ENCODE results near the gene PTMS.
A peak's percentile ranks its signal among the peaks of the same experiment; 100 is the strongest.

PTMS gene

GRCh38 chr12:6817662-6818157 is 51.5 kb downstream of the PTMS start:
- DNase-seq (ENCODE audit: extremely low spot score): no peak
- ChIA-PET CTCF (interaction anchor here (1.4 kb wide), 1 partner anchor 7 kb away, joined by 4 read pairs; no protein-coding TSS in a partner anchor), POLR2A (interaction anchor here (1.0 kb wide), 1 partner anchor 94 kb away, joined by 3 read pairs; the partner anchor contains the start of gene COPS7A)
- TF ChIP-seq ARNT (IDR thresholded peaks at IDR 0.05) (no peak), L3MBTL2 (conservative IDR thresholded peaks at IDR 0.05) (no peak), FOXK2 (IDR thresholded peaks at IDR 0.05) (no peak), LEF1 (IDR thresholded peaks at IDR 0.05; ENCODE audit: borderline replicate concordance) (no peak), TARDBP (IDR thresholded peaks at IDR 0.05) (peak; percentile 99), PKNOX1 (IDR thresholded peaks at IDR 0.05) (no peak)

DNA sequence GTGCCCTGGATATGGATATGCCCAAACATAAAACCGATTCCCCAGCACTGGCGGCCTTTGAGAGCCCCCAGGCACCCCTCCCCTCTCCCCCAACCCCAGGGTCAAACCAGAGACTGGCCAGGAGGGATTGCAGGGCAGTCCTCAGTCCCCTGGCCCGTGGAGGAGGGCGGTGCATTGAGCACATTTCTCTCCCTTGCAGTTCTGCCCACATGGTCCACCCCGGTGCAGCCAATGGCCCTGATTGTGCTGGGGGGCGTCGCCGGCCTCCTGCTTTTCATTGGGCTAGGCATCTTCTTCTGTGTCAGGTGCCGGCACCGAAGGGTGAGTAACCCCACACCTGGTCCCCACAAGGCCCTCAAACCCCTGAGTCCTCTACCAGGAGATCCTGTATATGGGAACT is 52.1 kb downstream of the PTMS start:
- ChIA-PET POLR2A (interaction anchor here (1.0 kb wide), 1 partner anchor 95 kb away, joined by 3 read pairs; the partner anchor contains the start of gene COPS7A), CTCF (no interaction called here)
- no peak for TF ChIP-seq NFRKB (IDR thresholded peaks at IDR 0.05)
- TF ChIP-seq SUZ12 (IDR thresholded peaks at IDR 0.05): no peak
- TF ChIP-seq SP1 (IDR thresholded peaks at IDR 0.05): no peak
- TF ChIP-seq BHLHE40 (IDR thresholded peaks at IDR 0.05; ENCODE audit: borderline replicate concordance): no peak
- no peak for TF ChIP-seq L3MBTL2 (conservative IDR thresholded peaks at IDR 0.05)
- no peak for TF ChIP-seq TARDBP (IDR thresholded peaks at IDR 0.05)
- TF ChIP-seq ARNT (IDR thresholded peaks at IDR 0.05): no peak
- DNase-seq (ENCODE audit: extremely low spot score): no peak

DNA sequence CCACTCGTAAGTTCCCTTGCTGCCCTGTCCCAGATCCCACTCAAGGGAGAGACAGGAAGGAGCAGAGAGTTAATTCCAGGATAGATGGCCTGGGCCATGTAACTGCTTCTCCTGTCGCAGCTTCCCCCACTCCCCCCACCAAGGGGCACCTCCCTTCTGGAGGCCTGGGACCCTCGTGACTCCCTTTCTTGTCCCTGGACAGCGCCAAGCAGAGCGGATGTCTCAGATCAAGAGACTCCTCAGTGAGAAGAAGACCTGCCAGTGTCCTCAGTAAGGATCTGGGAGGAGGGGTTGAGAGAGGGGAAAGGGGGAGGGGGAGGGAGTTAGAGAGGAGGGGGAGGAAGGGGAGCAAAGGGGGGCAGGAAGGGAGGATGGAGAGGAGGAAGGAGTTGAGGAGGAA is 52.5 kb downstream of the PTMS start:
- CTCF ChIA-PET: no interaction called here
- no peak for TF ChIP-seq FOXM1 (IDR thresholded peaks at IDR 0.05; ENCODE audit: borderline replicate concordance)
- TF ChIP-seq TARDBP (IDR thresholded peaks at IDR 0.05): no peak
- TF ChIP-seq ARNT (IDR thresholded peaks at IDR 0.05): no peak
- TF ChIP-seq NFRKB (IDR thresholded peaks at IDR 0.05): no peak
- TF ChIP-seq CTBP1 (IDR thresholded peaks at IDR 0.05; ENCODE audit: borderline replicate concordance): no peak
- TF ChIP-seq FOXK2 (IDR thresholded peaks at IDR 0.05): no peak
- TF ChIP-seq L3MBTL2 (conservative IDR thresholded peaks at IDR 0.05): no peak
- no peak for TF ChIP-seq PKNOX1 (IDR thresholded peaks at IDR 0.05)
- no peak for TF ChIP-seq LEF1 (IDR thresholded peaks at IDR 0.05; ENCODE audit: borderline replicate concordance)
- no peak for TF ChIP-seq SP1 (IDR thresholded peaks at IDR 0.05)
- no peak for TF ChIP-seq SUZ12 (IDR thresholded peaks at IDR 0.05)
- no peak for DNase-seq (ENCODE audit: extremely low spot score)
- POLR2A ChIA-PET: interaction anchor here (1.0 kb wide), 1 partner anchor 95 kb away, joined by 3 read pairs; the partner anchor contains the start of gene COPS7A

DNA sequence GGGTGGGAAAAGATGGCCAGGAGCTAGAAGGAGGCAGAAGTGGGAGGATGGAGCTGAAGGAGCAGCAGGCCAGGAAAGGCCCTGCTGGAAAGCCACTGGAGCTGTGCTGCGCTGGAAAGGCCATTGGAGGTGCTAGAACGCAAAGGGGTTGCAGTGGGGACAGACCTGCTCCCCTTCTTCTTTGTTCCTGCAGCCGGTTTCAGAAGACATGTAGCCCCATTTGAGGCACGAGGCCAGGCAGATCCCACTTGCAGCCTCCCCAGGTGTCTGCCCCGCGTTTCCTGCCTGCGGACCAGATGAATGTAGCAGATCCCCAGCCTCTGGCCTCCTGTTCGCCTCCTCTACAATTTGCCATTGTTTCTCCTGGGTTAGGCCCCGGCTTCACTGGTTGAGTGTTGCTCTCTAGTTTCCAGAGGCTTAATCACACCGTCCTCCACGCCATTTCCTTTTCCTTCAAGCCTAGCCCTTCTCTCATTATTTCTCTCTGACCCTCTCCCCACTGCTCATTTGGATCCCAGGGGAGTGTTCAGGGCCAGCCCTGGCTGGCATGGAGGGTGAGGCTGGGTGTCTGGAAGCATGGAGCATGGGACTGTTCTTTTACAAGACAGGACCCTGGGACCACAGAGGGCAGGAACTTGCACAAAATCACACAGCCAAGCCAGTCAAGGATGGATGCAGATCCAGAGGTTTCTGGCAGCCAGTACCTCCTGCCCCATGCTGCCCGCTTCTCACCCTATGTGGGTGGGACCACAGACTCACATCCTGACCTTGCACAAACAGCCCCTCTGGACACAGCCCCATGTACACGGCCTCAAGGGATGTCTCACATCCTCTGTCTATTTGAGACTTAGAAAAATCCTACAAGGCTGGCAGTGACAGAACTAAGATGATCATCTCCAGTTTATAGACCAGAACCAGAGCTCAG is 53.2 kb downstream of the PTMS start:
- ChIA-PET POLR2A (interaction anchor here (2.7 kb wide), 1 partner anchor 130 kb away, joined by 9 read pairs; the partner anchor contains the start of gene ZNF384), CTCF (no interaction called here)
- no peak for DNase-seq (ENCODE audit: extremely low spot score)
- no peak for TF ChIP-seq FOXK2 (IDR thresholded peaks at IDR 0.05)
- TF ChIP-seq SP1 (IDR thresholded peaks at IDR 0.05): no peak
- TF ChIP-seq HDGF (IDR thresholded peaks at IDR 0.05; ENCODE audit: borderline replicate concordance): no peak
- TF ChIP-seq FOXA1 (IDR thresholded peaks at IDR 0.05): no peak
- no peak for TF ChIP-seq PKNOX1 (IDR thresholded peaks at IDR 0.05)
- TF ChIP-seq ZNF384 (IDR thresholded peaks at IDR 0.05): no peak
- no peak for TF ChIP-seq NFRKB (IDR thresholded peaks at IDR 0.05)
- no peak for TF ChIP-seq BHLHE40 (IDR thresholded peaks at IDR 0.05; ENCODE audit: borderline replicate concordance)
- no peak for TF ChIP-seq LEF1 (IDR thresholded peaks at IDR 0.05; ENCODE audit: borderline replicate concordance)
- TF ChIP-seq CTBP1 (IDR thresholded peaks at IDR 0.05; ENCODE audit: borderline replicate concordance): no peak
- no peak for TF ChIP-seq ELF4 (IDR thresholded peaks at IDR 0.05)
- TF ChIP-seq L3MBTL2 (conservative IDR thresholded peaks at IDR 0.05): no peak

DNA sequence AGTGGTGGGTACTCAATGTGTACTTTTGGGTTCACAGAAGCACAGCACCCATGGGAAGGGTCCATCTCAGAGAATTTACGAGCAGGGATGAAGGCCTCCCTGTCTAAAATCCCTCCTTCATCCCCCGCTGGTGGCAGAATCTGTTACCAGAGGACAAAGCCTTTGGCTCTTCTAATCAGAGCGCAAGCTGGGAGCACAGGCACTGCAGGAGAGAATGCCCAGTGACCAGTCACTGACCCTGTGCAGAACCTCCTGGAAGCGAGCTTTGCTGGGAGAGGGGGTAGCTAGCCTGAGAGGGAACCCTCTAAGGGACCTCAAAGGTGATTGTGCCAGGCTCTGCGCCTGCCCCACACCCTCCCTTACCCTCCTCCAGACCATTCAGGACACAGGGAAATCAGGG is 54.0 kb downstream of the PTMS start:
- CTCF ChIA-PET: interaction anchor here (1.0 kb wide), 1 partner anchor 67 kb away, joined by 3 read pairs; the partner anchor contains the start of gene MLF2
- no peak for TF ChIP-seq FOXA1 (IDR thresholded peaks at IDR 0.05)
- no peak for TF ChIP-seq L3MBTL2 (conservative IDR thresholded peaks at IDR 0.05)
- TF ChIP-seq BHLHE40 (IDR thresholded peaks at IDR 0.05; ENCODE audit: borderline replicate concordance): no peak
- POLR2A ChIA-PET: interaction anchor here (1.8 to 5.7 kb wide), 3 partner anchors 52 to 131 kb away, joined by 9 to 46 read pairs (median 9); partner anchors contain the start of genes COPS7A, PTMS and ZNF384
- DNase-seq (ENCODE audit: extremely low spot score): no peak

Data from HEK293T (cell line).